ENCODE measurements around the gene APBA2.

- TF ChIP-seq, protein P1, sequence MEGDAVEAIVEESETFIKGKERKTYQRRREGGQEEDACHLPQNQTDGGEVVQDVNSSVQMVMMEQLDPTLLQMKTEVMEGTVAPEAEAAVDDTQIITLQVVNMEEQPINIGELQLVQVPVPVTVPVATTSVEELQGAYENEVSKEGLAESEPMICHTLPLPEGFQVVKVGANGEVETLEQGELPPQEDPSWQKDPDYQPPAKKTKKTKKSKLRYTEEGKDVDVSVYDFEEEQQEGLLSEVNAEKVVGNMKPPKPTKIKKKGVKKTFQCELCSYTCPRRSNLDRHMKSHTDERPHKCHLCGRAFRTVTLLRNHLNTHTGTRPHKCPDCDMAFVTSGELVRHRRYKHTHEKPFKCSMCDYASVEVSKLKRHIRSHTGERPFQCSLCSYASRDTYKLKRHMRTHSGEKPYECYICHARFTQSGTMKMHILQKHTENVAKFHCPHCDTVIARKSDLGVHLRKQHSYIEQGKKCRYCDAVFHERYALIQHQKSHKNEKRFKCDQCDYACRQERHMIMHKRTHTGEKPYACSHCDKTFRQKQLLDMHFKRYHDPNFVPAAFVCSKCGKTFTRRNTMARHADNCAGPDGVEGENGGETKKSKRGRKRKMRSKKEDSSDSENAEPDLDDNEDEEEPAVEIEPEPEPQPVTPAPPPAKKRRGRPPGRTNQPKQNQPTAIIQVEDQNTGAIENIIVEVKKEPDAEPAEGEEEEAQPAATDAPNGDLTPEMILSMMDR (IDR thresholded peaks at IDR 0.05; ENCODE audit: low read depth, low read length) = no peak
- TF ChIP-seq EZH2phosphoT487 (IDR thresholded peaks at IDR 0.05; ENCODE audit: low read depth) = no peak
Observed at GRCh38 chr15:29032751-29033150, 147.0 kb downstream of the APBA2 start.
